WI38 (cell line): ENCODE results near the gene GPA33.
"Not testable (repeated sequence)": the region's sequence is repeated elsewhere in the genome, so short reads cannot be mapped to it uniquely, and the experiment has no call there.

Source experiments
- H3K4me3 ChIP-seq: 2 replicates; pipeline ENCODE4 v1.5.1; 2011; ENCODE audit warnings: low read depth, mild to moderate bottlenecking, control low read depth, low read length
- TF ChIP-seq, protein P1 (sequence below): IDR thresholded peaks from 2 replicates; pipeline ENCODE4 v1.5.1; 2012; ENCODE audit warnings: low read depth, mild to moderate bottlenecking, control low read depth, low read length

GPA33 gene

DNA sequence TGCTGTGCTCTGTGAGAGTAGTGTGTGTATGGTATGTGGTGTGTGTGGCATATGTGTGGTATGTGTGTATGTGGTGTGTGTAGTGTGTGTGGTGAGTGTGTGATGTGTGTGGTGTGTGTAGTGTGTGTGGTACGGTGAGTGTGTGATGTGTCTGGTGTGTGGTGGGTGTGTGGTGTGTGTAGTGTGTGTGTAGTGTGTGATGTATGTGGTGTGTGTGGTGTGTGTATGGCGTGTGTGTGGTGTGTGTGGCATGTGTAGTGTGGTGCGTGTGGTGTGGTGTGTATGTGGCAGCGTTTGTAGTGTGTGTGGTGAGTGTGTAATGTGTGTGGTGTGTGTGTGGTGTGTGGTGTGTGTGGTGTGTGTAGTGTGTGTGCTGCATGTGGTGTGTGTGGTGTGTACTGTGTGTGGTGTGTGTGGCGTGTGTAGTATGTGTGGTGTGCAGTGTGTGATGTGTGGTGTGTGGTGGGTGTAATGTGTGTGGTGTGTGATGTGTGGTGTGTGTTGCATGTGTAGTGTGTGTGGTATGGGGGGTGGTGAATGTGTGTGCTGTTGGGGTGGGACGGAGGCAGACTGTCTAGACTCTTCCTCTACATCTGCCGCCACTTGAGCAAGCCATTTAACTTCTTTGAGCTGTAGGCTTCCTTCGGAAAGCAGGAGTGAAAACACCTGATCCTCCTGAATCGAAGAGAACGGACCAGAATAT lies 33.5 kb downstream of the GPA33 start:
- TF ChIP-seq, protein P1, sequence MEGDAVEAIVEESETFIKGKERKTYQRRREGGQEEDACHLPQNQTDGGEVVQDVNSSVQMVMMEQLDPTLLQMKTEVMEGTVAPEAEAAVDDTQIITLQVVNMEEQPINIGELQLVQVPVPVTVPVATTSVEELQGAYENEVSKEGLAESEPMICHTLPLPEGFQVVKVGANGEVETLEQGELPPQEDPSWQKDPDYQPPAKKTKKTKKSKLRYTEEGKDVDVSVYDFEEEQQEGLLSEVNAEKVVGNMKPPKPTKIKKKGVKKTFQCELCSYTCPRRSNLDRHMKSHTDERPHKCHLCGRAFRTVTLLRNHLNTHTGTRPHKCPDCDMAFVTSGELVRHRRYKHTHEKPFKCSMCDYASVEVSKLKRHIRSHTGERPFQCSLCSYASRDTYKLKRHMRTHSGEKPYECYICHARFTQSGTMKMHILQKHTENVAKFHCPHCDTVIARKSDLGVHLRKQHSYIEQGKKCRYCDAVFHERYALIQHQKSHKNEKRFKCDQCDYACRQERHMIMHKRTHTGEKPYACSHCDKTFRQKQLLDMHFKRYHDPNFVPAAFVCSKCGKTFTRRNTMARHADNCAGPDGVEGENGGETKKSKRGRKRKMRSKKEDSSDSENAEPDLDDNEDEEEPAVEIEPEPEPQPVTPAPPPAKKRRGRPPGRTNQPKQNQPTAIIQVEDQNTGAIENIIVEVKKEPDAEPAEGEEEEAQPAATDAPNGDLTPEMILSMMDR: no peak
- H3K4me3 ChIP-seq: no peak overlapping the region

DNA sequence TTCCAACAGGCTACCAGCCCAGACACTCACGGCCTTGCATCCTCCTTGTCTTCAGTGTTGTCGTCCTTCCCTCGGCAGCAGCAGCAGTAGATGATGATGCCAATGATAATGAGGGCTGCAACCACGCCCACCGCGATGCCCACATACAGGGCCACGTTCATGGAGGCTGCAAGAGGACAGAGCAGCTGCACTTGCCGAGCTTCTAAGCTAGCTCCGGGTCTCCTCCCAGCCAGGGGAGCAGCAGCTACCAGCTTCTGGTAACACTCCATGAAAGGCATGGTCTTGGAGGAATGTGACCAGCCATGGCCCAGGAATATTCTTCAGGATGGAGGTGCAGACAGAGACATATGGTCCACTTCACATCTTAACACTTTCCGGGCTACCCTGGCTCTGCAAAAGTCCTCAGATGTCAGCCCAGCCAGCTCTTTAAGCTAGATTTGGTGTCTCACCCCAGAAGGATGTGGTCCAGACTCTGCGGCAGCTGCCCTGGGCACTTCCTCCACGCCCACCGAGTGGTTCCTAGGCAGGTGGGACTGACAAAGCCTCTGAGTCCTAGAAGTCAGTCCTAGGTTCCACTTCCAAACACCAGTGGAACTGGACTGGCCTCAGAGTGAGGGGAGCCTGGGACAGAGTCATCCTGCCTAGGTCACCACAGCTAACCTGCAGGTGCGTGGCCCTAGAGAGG lies 35.1 kb downstream of the GPA33 start:
- TF ChIP-seq, protein P1: no peak
- no peak overlapping the region for H3K4me3 ChIP-seq

DNA sequence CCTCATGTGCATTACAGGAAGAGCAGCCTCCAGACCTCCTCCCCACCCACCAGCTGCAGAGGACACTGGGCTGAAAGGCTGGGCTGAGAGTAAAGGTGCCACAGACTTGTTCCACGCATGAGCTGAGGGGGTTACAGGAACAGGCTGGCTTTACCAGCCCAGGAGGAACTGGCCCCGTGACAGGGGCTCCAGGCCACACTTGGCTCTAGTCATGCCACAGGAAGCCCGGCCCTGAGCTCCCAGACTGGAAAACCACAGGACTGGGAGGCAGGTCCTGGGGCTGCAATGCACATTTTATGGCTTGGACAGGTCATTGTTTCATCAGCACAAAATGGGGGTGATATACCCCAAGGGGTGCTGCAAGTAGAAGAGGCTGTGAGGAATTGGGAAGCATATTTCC lies 35.6 kb downstream of the GPA33 start:
- TF ChIP-seq, protein P1: no peak

DNA sequence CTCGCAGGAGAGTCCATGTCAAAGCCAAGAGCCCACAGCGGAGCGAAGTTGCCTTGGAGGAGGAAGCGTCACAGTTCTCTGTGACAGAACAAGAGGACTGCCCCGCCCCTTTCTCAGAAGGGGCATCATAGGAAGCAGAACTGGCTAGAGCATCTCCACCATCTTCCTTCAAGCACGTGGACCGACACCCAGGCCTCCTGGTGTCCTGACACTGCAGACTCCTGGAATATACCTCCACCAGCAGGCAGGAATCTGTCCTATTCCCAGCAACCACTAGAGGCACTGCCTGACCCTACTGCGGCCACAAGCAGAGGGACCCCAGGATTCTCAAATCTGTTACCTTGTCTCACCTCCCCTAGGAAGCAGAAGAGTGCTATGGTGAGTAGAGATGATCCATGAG lies 37.8 kb downstream of the GPA33 start:
- H3K4me3 ChIP-seq: no peak overlapping the region
- TF ChIP-seq, protein P1: peak; percentile 51; the same call in 1 of the 2 replicates

More for the DNA sequence above, 35.6 kb downstream of the GPA33 start:
- H3K4me3 ChIP-seq: no peak overlapping the region

DNA sequence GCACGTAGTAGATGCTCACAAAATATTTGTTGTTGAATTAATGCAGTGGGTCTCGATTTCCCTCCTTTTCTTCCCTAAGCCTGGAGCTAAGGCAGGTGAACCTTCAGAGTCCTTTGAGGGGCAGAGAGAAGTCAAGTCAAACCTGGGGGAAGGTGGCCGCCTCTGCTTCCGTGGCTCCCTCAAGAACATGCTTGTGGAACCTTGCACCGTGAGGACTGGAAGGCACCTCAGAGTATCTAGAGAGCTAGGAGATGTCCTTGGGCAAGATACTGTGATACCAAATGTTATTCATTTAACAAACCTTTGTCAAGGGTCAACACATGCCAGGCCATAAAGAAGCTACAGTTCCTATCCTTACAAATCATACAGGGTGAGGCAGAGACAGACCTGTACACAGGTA lies 38.3 kb downstream of the GPA33 start:
- H3K4me3 ChIP-seq: no peak overlapping the region

DNA sequence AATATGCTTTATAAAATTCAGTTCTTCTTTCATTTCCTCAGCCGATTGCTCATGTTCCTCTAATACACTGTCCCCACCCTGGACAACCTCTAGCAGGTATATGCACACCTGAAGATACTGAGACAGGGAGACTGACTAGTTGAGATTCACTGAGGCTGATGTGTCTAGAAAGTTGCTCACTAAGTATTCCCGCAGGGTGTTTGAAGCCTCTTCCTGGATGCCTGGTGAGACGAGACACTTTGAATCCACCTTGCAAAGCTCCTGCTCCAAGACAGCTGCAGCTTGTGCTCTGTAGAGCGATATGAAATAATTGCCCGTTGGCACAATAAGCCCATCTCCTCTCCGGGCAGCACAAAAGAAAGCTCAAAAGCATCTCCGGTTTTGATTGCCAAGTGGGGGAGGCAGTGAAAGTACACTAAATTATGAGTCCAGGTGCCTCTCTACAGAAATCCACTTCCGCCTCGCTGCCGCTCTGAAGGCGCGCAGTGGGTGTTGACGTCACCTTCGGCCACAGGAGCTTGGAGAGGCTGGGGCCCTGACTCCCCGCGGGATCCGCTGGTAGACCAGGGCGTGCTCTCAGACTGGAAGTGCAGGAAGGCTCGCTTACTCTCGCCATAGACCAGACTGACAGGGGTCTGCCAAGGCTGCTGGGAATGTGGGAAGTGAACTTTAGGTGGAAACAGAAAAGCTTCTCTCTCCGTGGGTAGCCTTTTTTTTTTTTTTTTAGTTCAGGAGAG lies 46.3 kb downstream of the GPA33 start:
- TF ChIP-seq, protein P1: no peak
- no peak overlapping the region for H3K4me3 ChIP-seq

More for the DNA sequence above, 38.3 kb downstream of the GPA33 start:
- TF ChIP-seq, protein P1: no peak

DNA sequence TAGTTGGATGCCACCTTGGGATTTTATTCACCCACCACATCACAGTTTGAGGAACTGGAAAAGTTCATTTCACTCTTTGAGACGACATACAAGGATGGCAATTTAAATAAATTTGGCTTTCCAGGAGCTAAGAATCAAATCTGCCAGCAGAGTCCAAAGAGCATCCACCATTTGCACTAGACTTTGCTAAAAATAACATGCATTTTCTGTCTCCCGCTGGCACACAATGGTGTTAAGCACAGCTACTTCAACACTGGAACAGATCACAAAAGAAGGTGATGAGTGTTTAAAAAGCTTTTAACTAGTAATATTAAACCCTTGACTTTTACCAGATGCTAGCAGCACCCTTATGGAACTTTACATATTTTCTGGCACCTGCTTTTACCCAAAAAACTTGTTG lies 56.5 kb downstream of the GPA33 start:
- TF ChIP-seq, protein P1: no peak
- H3K4me3 ChIP-seq: no peak overlapping the region

DNA sequence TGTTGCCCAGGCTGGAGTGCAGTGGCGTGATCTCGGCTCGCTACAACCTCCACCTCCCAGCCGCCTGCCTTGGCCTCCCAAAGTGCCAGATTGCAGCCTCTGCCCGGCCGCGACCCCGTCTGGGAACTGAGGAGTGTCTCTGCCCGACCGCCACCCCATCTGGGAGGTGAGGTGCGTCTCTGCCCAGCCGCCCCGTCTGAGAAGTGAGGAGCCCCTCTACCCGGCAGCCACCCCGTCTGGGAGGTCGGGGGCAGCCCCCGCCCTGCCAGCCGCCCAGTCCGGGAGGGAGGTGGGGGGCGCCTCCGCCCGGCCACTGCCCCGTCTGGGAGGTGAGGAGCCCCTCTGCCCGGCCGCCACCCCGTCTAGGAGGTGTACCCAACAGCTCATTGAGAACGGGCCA lies 60.6 kb downstream of the GPA33 start:
- H3K4me3 ChIP-seq: not testable (repeated sequence)
